Measurements from ENCODE around the gene CREBL2.

DNA sequence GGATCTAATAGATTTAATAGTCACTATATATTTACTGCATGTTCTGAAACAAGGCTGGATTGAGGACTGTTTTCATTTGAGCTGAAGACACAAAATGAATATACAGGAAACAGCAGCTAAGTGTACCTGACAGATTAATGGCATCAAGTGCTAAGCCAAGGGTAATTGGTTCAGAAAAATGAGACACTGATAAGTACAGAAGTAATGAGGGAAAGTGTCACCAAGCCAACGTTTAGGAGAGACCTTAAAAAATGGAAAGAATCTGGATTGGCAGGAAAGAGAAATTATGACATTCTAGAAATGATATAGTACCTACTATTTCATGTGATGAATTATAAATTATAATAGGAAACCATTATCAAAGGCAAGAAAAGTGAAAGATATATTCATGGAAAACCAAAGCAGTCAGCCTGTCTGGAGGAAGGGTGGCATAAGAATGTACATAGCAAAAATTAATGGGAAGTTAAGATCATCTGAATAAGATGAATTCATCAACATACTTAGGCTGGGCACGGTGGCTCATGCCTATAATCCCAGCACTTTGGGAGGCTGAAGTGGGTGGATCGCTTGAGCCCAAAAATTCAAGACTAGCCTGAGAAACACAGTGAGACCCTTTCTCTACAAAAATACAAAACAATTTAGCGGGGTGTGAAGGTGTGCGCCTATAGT, 28.0 kb upstream of the CREBL2 start:
- TF ChIP-seq POLR2A (IDR thresholded peaks at IDR 0.05), result no peak
- TF ChIP-seq, protein P1, sequence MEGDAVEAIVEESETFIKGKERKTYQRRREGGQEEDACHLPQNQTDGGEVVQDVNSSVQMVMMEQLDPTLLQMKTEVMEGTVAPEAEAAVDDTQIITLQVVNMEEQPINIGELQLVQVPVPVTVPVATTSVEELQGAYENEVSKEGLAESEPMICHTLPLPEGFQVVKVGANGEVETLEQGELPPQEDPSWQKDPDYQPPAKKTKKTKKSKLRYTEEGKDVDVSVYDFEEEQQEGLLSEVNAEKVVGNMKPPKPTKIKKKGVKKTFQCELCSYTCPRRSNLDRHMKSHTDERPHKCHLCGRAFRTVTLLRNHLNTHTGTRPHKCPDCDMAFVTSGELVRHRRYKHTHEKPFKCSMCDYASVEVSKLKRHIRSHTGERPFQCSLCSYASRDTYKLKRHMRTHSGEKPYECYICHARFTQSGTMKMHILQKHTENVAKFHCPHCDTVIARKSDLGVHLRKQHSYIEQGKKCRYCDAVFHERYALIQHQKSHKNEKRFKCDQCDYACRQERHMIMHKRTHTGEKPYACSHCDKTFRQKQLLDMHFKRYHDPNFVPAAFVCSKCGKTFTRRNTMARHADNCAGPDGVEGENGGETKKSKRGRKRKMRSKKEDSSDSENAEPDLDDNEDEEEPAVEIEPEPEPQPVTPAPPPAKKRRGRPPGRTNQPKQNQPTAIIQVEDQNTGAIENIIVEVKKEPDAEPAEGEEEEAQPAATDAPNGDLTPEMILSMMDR (IDR thresholded peaks at IDR 0.05), result no peak

All from testis (tissue), 2 donors.